Measurements from ENCODE around the gene CMTM8.

Gene CMTM8

DNA sequence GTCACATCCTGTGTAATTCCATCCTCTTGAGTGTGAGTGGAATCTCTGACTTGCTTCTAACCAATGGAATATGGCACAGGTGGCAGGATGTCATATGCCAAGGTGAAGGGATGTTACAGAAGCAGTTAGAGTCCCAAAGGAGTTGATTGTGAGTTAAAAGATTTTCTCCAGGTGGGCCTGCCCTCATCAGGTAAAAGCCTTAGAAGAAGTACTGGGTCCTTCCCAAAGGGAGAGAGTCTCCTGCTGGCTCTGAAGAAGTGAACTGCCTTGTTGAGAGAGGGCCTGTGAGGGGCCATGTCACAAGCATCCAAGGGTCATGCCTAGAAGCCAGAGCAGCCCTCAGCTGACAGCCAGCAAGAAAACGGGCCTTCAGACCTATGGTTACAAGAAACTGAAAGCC lies 166.2 kb downstream of the CMTM8 start:
- no peak overlapping the region for H3K4me3 ChIP-seq (ENCODE audit: low read depth, low read length)

DNA sequence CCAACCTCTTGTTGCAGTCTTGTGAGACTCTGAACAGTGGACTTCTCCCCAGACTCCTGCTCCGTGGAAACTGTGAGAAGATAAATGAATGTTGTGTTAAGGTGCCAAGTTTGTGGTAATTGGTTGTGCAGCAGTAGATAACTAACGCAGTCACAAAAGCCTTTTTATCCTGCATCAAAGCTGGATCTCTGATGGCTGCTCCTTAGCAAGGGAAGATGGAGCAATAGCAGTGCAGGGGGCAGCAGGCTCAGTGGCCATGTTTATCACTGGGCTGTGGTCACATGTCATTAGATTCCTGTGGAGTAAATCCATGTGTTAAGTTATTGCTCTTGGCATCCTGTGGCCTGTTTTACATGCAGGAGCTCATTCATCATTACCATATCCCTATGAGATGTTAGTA lies 166.7 kb downstream of the CMTM8 start:
- H3K4me3 ChIP-seq (ENCODE audit: low read depth, low read length), result no peak overlapping the region

DNA sequence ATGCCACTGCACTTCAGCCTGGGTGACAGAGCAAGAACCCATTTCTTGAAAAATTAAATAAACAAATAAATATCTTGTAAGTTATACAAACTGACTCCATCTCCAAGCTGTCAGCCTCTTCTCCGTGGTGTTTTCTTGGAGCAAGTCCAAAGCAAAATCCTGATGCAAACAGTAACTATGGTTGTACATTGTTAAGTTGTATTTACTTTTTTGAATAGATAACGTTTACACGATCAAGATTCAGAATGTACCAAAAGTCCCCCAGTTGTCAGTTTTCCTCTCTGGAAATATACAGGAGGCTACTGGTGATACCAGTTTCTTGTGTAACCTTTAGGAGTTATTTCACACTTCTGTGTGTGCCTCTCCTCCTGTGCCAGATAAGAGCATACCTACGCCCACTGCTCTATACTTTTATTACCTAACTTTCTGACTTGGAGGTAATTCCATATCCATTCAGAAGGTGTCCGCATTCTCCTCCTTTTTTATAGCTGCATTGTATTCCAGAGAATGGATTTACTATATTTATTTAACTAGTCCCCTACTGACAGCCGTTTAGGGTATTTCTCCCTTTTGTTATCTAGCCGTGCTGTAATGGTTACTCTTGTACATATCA lies 167.3 kb downstream of the CMTM8 start:
- H3K4me3 ChIP-seq (ENCODE audit: low read depth, low read length), result no peak overlapping the region

DNA sequence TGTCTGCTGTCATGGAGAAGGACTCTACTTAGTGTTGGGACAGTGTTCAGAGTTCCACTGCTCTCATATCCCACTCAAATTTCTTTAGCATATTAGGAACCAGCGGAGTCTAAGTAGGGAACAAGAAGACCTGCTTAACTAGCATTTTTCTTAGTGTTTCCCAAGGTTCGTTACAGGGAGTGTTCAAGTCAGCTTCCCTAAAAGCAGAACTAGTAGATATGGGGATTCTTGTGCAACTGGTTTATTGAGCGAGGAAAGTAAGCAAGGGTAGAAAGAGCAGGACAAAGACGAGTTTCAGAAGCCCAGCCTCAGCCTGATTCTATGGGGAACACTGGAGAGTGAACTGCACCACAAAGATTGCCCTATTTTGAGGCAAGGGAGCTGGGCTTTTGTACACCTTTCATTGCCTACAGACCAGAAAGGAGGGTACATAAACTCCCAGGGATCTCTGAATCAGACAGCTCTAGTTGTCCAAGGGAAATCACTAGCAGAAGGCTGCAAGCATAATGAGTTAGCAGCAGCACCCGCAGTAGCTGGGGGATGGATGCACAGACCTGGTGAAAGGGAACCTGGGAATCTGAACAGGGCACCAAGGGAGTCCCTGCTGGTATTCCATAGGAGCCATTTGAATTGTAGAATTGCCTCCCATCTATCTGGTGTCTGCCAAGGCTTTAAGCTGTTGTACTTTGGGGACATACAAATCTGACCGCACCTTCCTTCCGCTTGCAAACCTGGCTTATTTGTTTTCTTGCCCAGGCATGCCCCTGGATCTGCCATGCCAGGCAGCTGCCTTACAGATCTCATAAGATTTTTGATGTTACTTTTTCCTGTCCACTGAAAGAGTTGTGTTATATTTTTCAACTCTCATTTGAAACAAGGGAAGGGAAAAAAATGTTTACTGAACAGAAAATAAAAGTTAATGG lies 168.3 kb downstream of the CMTM8 start:
- no peak overlapping the region for H3K4me3 ChIP-seq (ENCODE audit: low read depth, low read length)

DNA sequence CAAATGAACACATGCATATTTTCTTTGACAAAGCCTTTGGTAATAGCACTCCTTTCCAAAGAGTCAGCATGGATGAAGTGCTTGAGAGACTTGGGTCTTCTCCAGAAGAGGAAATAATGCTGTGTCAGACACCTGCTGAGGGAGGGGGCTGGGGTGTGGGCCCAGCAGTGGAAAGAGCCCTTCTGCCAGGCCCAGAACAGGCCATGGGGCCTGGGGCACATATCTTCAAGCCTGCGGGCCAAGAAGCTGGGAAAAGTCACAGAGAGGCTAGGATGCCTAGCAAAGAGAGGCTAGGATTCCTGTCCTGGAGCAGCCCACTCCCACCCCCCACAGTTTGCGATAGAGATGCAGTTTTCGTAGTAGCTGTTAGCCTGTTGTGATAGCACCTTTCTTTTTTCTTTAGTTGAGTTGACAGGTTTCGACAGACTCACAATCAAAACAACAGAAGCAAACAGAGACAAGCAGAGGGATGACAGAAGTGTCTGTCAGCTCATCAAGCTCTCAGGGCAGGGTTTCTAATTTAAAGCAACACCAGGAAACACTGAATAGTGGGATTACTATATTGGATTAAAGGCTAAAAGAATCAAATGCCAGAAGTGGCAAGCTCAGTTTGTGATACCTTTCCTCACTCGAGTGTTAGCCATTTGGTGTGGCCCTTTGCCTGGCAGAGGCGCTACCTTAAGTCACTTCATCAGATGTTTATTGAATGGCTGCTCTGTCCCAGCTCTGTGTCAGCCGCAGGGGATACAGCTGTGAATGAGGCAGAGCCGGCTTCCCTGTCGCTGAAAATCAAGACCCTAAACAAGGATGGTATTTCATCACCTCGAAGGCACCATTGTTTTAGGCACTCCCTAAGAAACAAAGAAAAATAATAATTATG lies 172.1 kb downstream of the CMTM8 start:
- no peak overlapping the region for H3K4me3 ChIP-seq (ENCODE audit: low read depth, low read length)

DNA sequence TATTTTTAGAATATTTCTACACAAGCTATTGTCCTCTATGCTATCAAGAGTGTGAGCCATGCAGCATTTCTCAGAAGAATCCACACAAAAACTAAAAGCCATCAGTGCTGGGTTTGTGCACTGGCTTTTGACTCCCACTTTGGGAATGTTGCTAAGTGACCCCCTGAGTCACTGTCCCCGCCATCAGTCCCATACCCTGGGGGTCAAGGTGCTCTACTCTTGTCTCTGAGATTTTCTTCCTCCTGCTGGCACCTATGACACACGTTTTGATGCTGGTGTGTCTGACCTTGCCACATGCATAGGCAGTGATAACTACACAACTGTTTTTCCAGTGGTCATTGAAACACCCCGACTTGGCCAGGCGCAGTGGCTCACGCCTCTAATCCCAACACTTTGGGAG lies 173.0 kb downstream of the CMTM8 start:
- no peak overlapping the region for H3K4me3 ChIP-seq (ENCODE audit: low read depth, low read length)

DNA sequence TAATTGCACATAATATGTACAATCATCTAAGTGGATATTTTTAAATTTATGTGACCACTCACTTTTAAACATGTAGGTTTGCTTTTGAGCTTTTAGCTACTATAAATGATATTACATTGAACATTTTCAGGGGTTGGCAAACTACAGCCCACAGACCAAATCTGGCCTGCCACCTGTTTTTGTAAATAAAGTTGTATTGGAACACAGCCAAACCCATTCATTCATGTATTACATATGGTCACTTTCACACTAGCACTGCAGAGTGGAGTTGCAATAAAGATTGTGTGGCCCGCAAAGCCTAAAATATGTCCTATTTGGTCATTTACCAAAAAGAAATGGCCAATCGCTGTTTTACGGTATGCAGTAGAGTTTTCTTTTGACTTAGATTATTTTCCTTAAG lies 174.4 kb downstream of the CMTM8 start:
- no peak overlapping the region for H3K4me3 ChIP-seq (ENCODE audit: low read depth, low read length)

DNA sequence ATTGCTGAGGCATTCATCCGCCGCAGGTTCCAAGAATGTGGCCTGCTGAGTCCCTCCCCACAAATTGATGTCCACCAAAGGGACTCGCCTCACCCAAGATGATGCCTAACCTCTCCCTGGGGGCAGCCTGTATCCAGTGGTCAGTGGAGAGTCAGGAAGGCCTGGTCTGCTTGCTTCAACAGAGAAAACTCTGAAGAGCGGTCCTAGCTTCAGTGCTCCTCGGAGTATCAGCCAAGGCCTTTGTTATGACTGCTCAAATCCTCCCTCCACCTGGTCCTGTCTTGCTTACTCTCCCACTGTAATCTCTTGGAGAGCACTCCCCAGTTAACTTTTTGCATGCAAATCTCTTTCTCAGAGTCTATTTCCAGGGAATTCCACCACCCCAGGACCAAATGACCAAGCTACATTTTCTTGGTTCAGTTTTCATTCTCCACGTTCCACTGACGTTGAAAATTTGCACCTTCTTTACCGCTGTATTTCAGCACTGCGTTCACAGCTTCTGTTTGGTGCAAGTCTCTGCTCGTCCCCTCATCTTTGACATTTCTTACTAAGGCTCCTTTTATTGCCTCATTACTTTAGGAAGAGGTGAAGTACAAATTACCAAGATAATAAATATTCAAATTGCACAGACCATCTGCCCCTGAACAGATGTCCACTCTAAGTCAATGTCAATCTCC lies 175.5 kb downstream of the CMTM8 start:
- no peak overlapping the region for H3K4me3 ChIP-seq (ENCODE audit: low read depth, low read length)

DNA sequence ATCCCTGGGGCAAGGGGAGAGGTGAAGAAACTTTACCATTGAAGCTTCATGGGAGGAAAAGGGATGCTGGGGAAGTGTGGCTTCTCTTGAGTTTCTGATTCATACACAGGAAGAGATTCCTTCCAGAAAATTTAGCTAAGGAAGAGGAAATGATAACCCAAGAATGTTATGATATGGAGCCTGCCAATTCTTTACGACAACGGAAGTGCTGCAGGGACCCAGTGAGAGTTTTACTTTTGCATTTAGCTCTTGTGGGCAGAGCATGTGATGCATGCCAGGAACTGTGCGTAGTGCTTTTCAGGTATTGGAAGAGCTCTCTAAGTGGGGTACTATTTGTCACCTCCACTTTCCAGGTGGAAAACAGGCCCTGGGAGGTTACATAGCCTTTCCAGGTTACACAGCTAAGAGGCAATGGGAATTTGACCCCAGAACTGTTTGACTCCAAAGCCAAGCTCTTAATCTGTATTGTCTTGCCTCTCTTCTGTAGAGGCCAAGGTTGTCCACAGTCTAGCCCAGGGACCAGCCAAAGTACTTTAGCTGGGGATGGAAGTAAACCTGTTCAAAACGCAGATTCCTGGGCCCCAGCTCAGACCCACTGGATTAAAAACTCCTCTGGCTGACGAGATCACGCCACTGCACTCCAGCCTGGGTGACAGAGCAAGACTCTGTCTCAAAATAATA lies 176.2 kb downstream of the CMTM8 start:
- no peak overlapping the region for H3K4me3 ChIP-seq (ENCODE audit: low read depth, low read length)

DNA sequence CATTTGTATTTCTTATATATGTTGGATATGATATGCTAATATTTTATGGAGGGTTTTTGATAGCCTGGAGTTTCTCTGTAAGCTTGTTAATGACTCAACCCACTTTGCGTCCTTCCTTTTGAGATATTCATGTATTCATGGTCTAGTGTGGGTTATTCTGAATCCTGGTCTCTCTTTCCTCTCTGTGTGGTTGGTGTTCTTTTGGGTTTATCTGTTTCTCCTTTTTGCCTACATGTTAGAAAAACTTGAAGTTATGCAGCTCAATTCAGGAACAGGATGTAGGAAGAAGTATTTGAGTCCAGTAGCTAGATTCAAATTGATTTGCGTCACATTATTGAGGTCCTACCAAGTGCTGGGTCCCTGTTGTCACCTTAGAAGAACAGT lies 181.3 kb downstream of the CMTM8 start:
- no peak overlapping the region for H3K4me3 ChIP-seq (ENCODE audit: low read depth, low read length)

Data from iPS-11a (cell line).